Measurements from ENCODE around the gene ARHGEF37.
"Not testable (repeated sequence)": the region's sequence is repeated elsewhere in the genome, so short reads cannot be mapped to it uniquely, and the experiment has no call there.

Gene ARHGEF37, protein sequence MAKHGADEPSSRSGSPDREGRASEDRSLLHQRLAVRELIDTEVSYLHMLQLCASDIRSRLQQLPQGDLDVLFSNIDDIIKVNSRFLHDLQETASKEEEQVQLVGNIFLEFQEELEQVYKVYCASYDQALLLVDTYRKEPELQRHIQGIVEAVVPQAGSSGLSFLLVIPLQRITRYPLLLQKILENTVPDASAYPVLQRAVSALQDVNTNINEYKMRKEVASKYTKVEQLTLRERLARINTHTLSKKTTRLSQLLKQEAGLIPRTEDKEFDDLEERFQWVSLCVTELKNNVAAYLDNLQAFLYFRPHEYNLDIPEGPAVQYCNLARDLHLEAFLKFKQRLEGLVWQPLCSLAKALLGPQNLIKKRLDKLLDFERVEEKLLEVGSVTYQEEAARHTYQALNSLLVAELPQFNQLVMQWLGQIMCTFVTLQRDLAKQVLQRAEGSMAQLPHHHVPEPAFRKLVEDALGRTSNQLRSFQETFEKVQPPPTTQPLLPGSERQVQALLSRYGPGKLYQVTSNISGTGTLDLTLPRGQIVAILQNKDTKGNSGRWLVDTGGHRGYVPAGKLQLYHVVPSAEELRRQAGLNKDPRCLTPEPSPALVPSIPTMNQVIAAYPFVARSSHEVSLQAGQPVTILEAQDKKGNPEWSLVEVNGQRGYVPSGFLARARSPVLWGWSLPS

DNA sequence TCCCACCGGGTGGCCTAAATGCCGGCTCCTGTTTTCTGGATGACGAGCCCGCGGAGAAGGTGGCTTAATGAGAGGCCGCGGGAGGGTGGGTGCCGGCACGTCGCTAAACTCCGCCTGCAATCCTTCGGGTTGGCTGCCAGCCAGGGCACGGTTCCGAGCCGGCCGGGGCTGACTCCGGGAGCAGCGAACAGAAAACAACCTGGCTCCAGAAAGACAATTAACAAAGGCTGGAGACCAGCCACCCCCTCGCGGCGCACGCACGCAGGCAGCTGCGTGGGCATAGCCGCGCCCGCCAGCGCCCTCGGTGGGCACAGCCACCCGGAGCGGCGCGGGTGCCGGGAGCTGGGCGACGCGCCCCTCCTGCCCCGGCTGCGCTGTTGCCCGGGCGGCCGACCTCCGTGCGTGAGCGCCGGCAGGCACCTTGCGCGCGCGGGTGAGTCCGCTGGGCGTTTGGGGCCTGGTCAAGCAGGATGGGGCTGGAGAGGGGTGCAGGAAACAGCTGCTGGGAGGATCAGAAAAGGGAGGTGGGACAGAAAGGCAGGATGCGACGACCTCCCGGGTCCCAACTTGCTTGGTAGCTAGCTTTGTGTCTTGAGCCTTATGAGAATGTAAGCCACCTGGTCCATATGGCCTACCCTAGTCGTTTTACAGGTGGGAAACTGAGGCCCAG, at the start of gene ARHGEF37:
TSS of gene ARHGEF37 (plus strand) at position 307 of the 670 bp plus-strand sequence. CDS start 16,272 bp downstream, outside the sequence.
- DNase-seq (ENCODE audit: low spot score) = peak; percentile 82

DNA sequence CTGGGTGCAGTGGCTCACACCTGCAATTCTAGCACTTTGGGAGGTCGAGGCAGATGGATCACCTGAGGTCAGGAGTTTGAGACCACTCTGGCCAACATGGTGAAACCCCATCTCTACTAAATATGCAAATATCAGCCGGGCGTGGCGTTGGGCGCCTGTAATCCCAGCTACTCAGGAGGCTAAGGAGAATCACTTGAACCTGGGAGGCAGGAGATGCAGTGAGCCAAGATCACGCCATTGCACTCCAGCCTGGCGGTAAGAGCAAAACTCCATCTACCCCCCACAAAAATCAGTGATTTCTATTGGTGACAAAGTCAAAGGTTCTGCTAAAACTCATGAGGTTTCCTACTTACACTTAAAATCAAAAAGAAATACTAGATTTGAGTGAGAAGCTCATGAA, 48.9 kb upstream of the ARHGEF37 start:
- no peak for DNase-seq (ENCODE audit: low spot score)

DNA sequence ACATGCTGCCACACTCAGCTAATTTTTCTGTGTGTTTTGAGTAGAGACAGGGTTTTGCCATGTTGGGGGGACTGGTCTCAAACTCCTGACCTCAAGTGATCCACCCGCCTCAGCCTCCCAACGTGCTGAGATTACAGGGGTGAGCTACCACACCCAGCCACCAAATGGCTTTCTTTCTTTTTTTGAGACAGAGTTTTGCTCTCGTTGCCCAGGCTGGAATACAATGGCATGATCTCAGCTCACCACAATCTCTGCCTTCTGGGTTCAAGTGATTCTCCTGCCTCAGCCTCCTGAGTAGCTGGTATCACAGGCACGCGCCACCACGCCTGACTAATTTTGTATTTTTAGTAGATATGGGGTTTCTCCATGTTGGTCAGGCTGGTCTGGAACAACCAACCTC, 45.5 kb upstream of the ARHGEF37 start:
- not testable (repeated sequence) for DNase-seq (ENCODE audit: low spot score)

DNA sequence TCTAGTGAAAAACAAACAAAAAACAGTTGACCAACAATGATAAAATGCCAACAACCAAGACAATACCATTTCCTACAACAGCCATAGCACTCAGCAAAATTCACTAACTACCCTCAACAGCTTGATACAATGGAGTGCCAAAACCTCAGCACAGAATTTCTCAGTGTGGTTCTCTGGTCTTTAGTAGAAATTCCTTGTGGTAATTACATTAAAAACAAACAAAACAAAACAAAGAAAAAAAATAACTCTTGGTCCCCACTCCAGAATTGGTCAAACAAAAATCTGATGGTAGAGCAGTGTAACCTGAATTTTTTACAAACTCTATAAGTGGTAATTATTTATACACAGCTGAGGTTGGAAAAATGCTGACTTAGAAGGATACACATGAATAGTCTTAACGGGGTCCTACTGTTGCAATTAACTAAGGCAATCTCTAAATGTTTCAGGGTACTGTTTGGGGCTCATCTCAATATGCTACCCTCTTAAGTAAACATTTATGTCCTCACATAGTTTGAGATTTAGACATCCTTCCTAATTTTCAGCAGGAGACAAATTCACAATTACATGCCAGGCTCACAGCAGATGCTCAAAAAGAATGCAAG, 43.8 kb upstream of the ARHGEF37 start:
- no peak for DNase-seq (ENCODE audit: low spot score)

DNA sequence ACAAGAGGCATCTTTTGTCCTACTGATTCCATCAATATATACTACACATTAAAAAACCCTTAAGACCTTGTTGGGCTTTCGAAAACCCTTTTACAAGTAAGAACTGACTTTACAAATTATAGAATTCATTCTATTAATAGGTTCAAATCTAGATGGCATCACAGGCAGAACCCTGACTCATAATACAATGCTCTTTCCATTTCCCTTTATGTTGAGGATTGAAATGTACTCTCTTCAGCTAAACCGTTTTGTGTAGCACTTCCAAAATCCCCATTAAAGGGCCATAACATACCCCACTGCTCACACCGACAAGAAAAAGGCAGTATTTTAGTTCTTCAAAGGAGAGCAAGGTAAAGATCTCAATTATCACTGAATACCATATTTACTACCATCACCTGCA, 41.2 kb upstream of the ARHGEF37 start:
- no peak for DNase-seq (ENCODE audit: low spot score)

DNA sequence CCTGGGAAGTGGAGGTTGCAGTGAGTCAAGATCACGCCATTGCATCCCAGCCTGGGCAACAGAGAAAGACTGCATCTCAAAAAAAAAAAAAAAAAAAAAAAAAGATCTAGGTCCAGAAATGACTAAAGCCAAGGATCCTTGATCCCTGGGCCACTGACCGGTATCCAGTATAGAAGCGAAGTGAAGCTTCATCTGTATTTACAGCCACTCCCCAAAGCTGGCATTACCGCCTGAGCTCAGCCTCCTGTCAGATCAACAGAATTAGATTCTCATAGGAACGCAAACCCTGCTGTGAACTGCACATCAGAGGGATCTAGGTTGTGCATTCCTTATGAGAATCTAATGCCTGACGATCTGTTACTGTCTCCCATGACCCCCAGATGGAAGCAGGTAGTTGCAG, 39.4 kb upstream of the ARHGEF37 start:
- DNase-seq (ENCODE audit: low spot score) = no peak

DNA sequence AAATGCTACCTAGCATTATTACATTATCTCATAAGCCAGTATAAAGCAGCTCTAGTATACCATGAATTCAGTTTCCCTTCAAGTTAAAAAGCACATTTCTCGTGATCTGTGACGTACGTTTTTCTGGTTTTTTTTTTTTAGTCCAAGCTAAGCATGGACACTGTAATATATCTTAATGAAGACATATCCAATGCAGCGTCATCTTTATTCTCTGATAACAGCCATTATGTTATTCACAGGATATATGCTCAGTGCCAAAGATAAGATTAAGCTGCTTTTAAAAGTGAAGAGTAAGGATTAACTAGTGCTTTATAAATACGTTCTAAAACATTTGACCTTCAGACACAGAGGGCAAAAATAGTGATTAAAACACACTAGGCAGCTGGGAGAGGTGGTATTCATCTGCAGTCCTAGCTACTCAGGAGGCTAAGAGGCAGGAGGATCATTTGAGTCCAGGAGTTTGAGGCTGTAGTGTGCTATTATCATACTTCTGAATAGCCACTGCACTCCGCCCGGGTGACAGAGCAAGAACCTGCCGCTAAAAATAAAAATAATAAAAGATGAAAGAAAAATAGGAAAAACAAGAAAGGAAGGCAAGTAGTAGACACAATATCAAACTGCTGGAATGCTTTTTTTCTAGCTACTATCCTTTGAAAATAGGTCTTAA, 37.8 kb upstream of the ARHGEF37 start:
- DNase-seq (ENCODE audit: low spot score) = no peak

DNA sequence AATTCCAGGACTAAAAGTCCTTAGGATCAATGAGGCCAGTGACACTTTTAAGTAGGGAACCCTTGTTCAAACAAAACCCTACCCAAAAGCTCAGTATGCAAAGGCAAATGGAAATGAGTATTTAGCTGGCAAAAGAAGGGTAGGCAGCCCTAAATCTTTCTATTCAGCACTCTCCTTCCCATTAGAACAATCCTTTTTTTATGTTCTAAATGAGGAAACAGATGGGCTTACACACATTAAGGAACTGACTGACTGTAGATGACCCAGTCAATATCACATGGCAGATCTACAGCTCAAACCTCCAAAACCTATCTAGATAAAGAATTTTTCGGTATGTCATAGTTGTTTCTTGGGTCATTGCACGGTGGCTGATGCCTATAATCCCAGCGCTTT, 37.3 kb upstream of the ARHGEF37 start:
- no peak for DNase-seq (ENCODE audit: low spot score)

DNA sequence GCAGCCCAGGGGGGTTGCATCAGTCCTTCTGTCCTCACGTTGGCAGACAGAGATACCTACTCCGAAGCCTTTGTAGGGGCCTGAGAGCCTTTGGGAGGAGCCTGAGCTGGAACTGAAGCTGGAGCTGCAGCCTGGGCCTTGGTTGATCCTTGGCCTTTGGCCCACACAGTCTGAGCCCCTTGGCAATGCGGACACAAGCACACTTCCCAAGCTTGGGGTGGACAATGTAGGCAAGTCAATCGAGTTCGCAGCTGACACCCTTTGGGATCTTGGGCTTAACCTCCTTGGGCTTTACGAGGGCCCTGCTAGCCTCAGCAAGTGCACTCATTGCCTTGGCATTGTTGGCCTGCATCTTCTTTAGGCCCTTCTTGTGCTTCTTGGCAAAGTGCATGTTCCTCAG, 36.0 kb upstream of the ARHGEF37 start:
- DNase-seq (ENCODE audit: low spot score) = no peak

DNA sequence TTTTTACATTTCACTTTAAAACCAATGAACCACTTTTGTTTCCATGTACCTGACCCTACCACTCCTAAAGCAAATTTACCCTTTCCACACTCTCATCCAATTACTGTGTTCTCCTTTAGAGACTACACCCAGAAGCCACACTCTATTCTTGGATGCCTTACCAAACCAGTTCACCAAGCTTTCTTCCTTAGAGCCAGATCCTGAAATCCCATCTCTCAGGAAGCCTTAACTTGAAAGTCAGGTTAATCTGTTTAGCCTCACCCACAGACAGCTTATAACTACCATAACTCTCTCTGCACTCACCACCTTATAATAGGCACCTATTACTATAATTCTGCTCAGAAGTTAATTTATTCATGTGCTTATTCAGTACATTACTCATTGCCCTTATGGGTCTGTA, 34.3 kb upstream of the ARHGEF37 start:
- no peak for DNase-seq (ENCODE audit: low spot score)

DNA sequence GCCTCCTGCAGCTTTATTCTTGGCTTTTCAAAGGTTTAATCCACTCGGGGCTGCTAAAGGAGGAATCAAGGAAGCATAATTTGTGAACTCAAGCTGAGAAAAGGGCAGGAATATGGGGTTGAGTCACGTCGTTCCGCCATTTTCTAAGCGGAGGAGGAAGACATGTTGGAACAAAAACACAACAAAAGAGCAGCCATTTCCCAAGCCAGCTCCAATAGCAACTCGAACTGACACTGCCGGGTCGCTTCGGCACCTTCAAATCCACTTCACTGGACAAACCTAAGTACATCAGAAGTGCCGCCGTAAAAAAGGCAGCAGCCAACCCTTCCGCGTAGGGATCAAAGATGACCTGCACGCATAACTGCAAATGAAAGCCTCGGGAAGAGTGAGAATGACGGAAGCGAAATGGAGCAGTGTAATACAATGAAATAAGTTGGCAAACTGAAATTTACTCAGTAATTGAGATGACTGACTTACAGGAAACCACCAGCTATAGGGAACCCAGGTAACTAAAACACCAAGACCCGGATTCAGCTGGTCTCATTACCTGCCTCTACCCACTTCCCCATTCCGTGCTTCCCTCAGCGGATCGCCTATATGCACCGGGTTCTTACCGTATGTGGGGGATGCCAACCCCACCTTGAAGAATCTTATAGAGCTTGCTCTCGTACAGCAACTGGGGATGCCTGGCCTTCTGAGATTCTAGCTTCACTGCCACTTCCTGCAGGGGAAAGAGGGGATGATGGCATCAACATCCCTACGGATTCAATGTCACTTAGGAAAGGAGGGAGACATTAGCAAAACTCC, 31.6 kb upstream of the ARHGEF37 start:
- DNase-seq (ENCODE audit: low spot score) = peak; percentile 42

DNA sequence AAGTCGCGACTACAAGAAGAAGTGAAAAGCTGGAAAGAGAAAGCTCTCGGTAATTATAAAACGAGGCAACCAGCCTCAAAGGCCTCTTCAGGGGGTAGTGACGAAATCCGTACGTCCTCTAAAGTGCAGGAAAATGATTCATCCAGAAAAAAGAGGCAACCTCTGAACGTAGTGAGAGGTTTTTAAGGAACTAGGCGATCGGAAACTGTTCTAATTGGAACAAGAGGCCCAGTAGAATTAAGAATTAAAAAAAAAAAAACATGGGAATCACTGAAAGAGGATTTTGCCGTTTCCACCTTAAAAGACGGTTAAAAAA, 31.1 kb upstream of the ARHGEF37 start:
- peak; percentile 60 for DNase-seq (ENCODE audit: low spot score)

DNA sequence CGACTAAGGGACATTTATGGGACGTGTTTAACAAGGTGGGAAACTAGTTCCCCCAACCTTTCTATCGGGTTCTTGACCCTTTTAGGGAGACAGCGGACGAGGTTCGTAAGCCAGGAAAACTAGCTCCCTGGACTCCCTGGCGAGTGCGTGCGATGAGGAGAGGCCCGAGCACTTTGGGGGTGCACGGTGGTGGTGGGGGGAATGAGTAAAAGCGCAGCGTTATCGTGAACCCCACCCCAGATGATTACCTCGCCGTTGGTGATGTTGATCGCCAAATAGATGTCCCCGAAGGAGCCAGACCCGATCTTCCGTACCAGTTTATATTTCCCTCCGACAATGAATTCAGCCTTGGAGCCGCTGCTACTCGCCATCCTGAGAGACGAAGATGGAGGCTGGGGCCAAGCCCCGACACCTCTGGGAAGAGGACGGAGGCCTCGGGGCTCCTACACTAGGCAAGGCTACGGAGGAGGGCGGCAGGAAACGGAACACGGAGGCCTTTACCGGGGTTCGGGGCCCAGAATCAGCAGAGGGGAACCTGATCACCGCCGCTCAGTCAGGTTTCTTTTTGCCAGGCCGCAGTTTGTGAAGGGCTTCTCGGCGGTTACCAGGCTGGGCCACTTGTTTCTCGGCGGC, 30.6 kb upstream of the ARHGEF37 start:
- DNase-seq (ENCODE audit: low spot score) = peak; percentile 15

DNA sequence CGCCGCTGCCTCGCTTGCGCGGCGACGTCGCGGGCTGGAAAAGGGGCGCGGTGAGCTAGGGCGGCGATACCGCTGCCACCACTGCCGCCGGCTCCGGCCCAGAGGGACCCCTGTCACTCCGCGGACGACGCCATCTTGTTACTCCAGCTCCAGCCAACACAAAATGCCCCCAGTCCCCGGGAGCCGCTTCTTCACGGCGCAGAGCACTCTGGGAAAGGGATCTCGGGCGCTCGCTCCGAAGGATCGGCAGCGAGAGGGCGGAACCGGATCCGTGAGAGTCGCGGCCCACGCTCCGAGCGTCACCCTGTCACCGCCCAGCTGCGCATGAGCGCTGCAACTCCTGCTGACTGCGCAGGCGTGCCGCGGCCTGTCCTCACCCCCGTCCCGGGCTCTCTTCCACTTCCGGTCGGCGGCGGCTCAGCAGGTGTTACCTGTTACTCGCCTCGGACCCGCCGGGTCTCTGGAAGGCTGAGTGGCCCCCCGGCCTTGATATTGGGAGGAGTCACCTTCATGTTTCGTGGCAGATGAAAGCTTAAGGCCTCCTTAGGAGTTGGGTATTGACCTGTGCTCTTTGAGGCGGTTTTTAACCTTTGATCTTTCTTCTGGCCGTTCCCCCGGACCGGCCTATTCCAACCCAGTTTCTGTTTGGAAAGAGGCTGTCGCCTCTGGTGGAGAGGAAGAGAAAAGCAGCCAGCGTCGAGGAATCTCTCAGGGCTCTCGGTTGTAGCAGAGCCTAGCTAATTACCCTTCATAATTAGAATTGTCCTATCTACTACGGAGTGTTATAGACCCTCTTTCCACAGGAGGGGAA, 29.9 kb upstream of the ARHGEF37 start, which contains the start of gene CSNK1A1:
TSS of gene CSNK1A1 (minus strand) at position 213 of the 811 bp plus-strand sequence. CDS start 475 bp downstream, outside the sequence.
- DNase-seq (ENCODE audit: low spot score) = peak; percentile 100

DNA sequence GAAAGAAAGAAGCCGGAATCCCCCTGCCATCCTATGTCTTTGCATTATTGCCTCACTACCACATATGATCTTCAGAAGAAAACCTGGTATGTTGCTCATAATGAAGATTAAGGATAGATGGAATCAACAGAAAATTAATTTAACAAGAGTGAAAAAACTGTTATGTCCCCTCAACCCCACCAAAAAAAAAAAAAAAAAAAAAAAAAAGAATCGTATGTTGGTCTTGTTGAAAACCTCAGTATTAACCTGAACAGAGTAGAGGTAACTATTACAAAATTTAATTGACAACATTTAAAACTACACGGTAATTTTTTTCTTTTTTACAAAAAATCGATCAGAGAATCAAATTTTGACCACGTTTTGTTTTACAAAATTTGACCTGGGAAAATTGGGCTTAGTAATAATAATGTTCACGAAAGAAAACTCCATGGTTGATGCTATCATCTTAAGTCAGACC, 29.2 kb upstream of the ARHGEF37 start:
- no peak for DNase-seq (ENCODE audit: low spot score)

DNA sequence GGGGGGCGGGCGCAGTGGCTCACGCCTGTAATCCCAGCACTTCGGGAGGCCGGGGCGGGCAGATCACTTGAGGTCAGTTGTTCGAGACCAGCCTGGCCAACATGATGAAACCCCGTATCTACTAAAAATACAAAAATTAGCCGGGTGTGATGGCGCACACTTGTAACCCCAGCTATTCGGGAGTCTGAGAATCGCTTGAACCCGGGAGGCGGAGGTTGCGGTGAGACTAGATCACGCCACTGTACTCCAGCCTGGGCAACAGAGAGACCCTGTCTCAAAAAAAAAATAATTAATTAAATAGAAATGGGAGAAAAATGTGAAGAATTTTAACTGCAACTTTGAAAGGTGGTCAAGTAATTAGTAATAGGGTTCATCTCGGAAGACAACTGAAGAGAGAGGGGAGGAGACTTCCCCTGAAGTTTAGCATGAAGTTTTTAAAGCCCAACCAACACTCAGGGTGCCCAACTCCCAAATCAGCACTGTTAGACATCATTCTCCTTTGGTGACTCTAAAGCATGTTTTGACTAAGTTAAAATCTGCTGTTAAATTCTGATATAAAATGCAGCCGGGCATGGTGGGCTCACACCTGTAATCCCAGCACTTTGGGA, 28.6 kb upstream of the ARHGEF37 start:
- DNase-seq (ENCODE audit: low spot score) = no peak

DNA sequence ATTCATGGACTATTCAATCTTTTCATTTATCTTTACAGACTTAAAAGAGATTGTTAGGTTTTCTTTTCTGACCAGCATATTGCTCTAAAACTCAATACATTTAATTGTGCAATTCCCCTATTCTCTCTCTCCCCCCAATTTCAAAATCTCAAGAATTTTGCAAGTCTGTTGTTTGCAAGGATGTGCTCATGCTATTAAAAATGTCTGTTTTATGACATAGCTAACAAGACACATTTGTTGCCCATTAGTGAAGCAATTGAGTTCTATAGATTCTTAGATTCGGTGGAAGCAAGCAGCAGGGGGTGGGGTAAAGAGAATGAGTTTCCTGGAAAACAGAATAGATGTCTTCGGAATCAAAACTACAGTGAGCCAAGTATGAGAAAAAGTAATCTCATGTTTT, 21.6 kb upstream of the ARHGEF37 start:
- DNase-seq (ENCODE audit: low spot score) = peak; percentile 43

DNA sequence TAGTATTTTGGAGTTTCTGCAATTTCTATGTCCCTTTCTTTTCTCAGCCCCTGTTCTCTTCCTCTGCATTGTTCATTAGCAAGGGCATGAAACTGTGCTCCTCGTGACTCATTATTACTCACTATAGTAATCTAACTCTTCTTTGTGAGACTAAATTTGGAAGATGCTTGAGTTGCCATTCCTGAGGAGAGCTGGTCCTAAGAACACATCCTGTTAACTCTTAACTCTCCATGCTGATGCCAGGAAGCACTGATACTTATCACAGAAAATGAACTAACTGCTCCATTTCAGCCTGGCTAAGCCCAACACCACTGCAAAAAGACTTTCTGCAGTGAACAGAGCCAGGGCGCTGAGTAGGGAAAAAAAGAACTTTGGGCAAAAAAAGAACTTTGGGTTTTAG, 19.4 kb upstream of the ARHGEF37 start:
- DNase-seq (ENCODE audit: low spot score) = peak; percentile 85

DNA sequence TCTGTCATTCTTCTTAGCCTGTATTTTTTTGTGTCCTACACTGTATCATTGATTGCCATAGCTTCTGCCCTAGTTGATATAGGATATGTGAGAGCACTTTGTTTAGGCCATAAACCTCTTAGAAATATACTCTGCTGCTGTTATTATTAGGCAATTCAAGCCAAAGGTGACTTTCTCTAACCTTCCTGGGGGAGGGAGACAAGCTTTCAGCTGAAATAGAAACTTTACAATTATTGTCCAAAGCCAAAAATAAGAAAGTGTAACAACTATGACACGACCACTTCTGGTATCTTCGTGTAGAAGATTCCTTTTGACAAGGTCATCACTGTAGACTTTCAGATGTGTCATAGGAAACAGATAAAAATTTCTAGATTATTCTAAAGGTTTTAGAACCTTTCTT, 17.8 kb upstream of the ARHGEF37 start:
- DNase-seq (ENCODE audit: low spot score) = peak; percentile 40
